OCI-LY1 (cell line): Measurements from ENCODE around the gene LOC128125822.

Experiments
- EZH2 ChIP-seq: fragments of 200-600 bp; sonication (generic), shearing (Covaris generic); IDR thresholded peaks from 2 replicates; pipeline ENCODE4 v1.8.0; 2017; ENCODE audit warnings: borderline replicate concordance, mixed run types, mild to moderate bottlenecking, antibody characterized with exemption, low read length, moderate library complexity, mixed read lengths
- TF ChIP-seq, protein P1 (sequence below): fragments of 200-600 bp; sonication (generic), shearing (Covaris generic); IDR thresholded peaks from 2 replicates; pipeline ENCODE4 v1.5.1; 2017; ENCODE audit warnings: mild to moderate bottlenecking, antibody characterized with exemption, low read length, moderate library complexity, mixed read lengths

DNA sequence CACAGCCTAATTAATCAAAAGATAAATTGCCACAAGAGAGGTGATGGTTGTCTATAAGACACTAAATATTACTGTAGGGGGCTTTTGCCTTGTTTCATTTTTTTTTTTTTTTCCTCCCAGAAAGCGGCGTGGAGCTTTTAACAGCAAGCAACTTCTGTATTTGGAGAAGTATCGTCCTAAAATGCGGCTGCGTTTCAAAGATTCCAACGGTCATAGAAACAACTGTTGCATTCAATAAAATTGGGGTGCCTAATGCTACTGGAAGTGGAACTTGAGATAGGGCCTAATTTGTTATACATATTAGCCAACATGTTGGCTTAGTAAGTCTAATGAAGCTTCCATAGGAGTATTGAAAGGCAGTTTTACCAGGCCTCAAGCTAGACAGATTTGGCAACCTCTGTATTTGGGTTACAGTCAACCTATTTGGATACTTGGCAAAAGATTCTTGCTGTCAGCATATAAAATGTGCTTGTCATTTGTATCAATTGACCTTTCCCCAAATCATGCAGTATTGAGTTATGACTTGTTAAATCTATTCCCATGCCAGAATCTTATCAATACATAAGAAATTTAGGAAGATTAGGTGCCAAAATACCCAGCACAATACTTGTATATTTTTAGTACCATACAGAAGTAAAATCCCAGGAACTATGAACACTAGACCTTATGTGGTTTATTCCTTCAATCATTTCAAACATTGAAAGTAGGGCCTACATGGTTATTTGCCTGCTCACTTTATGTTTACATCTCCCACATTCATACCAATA lies 7.8 kb downstream of the LOC128125822 start:
- TF ChIP-seq, protein P1, sequence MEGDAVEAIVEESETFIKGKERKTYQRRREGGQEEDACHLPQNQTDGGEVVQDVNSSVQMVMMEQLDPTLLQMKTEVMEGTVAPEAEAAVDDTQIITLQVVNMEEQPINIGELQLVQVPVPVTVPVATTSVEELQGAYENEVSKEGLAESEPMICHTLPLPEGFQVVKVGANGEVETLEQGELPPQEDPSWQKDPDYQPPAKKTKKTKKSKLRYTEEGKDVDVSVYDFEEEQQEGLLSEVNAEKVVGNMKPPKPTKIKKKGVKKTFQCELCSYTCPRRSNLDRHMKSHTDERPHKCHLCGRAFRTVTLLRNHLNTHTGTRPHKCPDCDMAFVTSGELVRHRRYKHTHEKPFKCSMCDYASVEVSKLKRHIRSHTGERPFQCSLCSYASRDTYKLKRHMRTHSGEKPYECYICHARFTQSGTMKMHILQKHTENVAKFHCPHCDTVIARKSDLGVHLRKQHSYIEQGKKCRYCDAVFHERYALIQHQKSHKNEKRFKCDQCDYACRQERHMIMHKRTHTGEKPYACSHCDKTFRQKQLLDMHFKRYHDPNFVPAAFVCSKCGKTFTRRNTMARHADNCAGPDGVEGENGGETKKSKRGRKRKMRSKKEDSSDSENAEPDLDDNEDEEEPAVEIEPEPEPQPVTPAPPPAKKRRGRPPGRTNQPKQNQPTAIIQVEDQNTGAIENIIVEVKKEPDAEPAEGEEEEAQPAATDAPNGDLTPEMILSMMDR = no peak
- no peak for TF ChIP-seq EZH2
